HG03060 (cell line): ENCODE results near the gene DDX54.

Experiments used
- ATAC-seq: cut with Tn5 transposase; IDR thresholded peaks from one replicate; pipeline ENCODE4 v1.9.1; 2021; ENCODE audit warnings: low read depth, moderate number of reproducible peaks; ENCODE audit not compliant: unreplicated experiment

The DDX54 gene

DNA sequence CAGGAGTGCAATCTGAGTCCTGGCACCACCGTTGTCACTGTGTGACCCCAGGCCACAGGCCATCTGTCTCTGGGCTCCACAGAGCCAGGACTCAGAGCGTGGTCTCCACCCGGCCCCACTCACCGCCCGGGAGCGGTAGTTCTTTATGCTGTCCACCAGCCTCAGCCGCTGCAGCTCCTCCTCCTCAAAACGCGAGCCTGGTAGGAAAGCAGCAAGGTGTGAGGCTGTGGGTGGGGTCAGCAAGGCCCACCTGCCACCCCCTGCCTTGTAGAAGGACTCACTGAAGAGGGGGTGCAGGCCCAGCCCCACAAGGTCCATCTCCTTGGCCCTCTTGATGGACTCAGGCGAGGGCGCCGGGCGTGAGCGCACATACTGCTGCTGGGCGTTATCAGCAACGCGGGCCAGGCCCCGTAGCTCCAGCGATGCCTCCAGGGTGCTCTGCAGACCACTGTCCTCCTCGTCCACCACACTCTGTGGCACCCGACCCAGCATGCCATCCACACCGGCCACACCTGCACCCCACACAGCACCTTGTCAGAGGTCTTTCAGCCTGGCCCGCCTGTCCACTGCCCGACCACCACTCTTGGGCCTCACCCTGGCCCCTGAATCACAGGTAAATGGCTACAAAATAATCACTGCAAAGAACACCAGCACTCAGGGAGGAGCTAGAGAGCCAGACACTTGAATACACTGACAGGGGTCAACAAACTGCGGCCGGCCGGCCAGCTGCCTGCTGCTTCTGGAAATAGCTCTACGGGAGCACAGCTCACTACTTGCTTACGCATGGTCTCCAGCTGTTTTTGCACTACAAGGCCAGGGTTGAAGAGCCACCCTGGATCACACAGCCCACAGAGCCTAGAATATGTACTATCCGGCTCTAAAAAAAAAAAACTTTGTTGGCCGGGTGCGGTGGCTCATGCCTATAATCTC is 19.5 kb downstream of the DDX54 start:
- no peak for ATAC-seq

DNA sequence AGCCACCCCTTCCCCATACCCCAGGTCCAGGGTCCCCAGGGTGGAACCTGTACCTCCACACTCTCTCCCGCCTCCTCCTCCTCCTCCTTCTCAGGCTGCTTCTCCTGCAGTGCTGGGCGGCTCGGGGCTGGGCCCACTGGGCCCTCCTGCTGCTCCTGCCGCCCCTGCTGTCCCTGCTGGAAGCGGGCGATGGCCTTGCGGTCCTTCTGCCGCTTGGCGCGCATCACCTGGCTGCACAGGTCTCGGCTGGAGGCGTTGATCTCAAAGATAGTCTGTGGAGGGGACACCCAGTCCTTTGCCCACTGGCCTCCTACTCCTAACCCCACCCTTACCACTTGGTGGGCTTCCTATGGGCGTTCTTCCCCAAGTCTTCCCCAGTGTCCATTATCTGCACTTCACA is 21.3 kb downstream of the DDX54 start:
- ATAC-seq = no peak

DNA sequence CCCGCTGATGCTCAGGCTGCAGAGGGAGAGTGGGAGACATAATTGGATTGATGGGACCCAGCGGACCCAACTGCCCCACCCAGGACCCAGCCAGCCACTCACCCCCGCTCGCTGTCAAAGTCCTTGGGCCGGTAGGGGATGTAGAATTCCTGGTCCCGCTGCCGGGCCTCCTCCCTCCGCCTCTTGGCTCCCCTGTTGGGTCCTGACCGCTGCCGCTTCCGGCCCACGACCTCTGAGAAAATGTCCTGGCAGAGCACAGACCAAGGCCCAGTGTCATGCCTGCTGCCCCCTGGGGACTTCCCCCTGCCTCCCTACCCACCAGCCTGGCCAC is 22.3 kb downstream of the DDX54 start:
- ATAC-seq = no peak

DNA sequence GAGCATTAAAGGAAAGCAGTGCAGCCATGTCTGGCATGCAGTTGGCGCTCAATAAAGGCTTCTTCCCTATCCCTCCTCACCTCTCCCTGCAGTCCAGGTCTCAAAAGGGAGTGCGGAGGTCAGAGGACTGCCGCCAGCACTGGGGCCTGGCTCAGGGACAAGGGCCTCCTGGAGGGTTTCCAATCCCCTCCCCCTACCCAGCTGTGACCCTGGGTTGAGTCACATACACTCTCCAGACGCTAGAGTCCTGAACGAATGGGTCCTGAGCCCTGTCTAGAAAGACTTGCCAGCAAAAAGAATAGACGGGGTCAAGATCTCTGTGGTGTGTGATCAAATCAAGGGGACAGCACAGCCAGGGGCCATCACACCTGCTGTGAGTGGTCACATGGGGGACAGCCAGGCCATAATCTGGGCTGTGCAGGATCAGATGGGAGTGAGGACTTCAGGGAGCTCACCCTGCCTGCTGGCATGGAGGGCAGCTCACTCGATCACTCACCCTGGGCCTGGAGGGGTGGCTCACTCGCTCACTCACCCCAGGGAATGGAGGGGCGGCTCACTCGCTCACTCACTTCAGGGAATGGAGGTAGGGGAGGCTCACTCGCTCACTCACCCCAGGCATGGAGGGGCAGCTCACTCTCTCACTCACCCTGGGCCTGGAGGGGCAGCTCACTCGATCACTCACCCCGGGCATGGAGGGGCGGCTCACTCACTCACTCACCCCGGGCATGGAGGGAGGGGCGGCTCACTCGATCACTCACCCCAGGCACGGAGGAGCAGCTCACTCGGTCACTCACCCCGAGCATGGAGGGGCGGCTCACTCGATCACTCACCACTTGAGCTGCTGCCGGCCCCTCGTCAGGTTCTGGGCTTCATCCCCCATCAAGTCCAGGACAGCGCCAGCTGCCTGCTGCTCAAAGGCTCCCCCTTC is 22.9 kb downstream of the DDX54 start:
- no peak for ATAC-seq

DNA sequence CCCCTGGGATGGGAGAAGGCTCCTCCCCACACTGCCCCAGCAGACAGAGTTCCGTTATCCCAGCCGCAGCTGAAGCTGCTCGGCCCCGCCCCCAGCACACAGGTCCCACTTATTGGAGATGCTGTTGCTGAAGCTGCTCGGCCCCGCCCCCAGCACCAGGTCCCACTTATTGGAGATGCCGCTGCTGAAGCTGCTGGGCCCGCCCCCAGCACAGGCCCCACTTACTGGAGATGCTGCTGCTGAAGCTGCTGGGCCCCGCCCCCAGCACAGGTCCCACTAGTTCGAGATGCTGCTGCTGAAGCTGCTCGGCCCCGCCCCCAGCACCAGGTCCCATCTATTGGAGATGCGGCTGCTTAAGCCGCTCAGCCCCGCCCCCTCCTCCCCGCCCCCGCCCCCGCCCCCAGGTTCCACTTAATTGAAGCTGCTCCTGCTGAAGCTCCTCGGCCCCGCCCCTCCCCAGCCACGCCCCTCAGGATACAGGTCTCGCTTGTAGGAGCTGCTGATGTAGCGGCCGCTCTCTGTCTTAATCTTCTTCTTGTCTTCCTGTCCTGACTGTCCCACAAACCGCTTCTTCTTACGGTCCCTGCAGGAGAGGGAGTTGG is 23.8 kb downstream of the DDX54 start:
- ATAC-seq = no peak

DNA sequence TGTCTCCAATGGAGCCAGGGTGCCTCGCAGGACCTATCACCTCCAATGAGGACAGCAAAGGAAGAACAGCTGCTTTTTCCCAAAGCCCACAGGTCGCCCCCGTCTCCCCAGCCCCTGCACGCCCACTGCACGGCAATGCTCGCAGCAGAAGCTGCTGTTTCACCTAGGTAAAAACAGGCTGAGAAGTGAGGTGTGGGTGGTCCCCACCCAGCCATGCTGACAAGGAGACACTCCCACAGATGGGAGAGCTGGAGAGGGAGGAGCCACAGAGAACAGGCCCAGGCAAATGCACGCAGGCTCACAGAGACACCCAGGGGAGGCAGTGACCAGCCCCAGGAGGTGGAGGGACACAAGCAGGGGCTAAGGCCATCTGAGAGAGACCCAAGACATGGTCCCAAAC is 25.3 kb downstream of the DDX54 start:
- no peak for ATAC-seq

DNA sequence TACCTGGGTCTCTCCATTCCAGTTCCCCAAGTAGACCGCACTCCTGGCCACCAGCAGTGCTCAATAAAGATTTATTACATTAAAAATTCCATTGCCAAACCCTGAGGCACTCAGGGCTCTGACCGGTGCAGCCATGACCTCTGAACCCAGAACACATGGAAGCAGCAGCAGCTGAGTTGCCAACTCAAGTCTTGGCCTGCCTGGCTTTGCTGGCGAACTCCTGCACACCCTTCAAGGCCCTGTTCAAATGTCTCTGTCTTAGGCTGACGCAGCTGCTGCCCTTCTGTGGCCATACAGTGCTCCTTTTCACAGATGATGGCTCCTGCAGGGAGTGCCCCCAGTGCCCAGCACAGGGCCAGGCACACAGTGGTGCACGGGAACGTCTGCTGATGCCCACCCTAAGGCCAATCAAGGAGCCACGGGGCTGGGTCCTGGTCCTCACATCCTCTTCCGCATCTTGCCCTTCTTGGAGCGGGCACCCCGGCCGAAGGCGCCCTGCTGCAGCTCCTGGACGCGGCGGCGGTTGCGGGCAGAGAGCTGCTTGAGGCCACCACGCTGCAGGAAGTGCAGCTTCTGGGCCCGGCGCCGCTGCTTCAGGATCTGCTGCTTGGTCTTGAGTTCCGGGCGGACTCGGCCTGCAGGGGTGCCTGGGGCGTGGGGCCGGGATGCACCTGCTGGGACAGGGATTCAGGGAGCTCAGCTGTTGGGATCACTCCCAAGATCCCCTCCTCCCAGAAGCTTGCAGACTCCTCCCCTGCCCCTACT is 26.7 kb downstream of the DDX54 start:
- no peak for ATAC-seq

DNA sequence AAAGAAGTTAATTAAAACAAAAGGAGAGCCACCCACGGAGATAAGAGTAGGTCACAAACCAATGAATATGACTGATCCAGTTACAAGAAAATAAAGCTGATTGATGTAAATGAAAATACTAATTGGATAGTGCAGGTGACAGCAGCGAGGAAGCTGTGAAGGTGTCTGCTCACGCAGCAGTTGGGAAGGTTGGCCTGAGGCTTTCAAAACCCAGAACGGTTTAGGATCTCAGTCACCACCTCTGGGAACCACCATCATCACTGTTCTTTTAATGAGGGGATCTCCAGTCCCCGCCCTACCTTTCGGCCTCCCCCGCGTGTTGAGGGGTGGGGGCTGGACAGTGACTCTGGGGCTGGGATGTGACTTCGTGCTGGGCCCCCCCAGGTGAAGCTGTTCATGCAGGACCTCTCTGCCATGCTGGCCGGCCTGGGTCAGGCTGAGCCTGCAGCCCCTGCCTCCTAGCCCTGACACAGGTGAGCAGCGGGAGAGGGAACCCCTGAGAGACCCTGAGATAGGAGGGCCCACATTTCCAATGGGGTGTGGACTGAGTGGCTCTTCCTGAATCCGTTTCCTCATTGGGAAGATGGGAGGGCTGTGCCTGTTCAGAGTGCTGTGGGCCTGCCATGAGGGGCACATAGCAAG is 27.9 kb downstream of the DDX54 start:
- ATAC-seq = no peak

DNA sequence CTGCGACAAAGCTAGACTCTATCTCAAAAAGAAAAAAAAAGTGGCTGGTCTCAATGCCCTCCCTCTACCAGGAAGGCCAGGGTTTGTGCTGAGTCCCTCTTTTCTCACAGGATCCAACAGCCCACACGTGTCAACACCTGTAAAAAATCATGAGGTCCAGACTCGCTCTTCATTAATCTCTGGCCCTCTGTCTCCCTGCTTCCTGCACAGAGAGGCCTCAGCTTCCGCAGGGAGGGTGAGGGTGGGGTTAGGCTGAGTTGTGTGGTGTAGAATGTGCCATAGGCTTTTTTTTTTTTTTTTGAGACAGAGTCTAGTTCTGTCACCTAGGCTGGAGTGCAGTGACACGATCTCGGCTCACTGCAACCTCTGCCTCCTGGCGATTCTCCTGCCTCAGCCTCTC is 29.6 kb downstream of the DDX54 start:
- no peak for ATAC-seq

DNA sequence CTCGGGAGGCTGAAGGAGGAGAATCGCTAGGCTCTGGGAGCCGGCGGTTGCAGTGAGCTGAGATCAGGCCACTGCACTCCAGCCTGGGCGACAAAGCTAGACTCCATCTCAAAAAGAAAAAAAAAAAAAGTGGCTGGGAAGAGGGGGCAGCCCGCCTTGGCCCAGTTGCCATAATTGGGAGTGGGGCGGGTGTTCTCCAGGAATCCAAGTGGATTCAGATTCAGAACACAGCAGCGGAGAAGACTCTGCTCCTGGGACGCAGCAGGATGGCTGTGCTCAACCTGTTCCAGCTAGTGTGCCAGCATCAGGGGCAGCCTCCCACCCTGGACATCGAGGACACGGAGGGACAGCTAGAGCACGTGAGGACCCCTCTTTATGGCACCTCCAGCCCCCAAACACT is 30.2 kb downstream of the DDX54 start:
- ATAC-seq = no peak

DNA sequence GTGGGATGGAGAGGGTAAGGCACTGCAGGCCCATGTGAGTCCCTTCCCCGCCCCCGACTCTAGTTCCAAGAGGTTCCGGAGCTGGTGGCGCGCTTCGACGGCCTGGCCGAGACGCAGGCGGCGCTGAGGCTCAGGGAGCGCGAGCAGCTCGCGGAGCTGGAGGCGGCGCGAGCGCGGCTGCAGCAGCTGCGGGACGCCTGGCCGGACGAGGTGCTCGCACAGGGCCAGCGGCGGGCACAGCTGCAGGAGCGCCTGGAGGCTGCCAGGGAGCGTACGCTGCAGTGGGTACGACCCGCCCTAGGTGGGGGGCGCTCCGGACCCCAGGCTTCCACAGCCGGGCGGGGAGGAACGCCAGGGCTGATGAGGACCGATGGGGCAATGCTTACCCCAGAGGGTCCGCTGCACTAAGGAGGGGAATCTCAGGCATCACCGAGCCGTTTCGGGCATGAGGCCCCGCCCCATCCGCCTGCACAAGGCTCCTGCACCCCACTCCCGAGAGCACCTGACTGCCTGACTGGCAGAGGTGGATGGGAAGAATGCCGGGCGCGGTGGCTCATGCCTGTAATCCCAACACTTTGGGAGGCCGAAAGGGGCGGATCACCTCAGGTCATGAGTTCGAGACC is 30.8 kb downstream of the DDX54 start:
- no peak for ATAC-seq

DNA sequence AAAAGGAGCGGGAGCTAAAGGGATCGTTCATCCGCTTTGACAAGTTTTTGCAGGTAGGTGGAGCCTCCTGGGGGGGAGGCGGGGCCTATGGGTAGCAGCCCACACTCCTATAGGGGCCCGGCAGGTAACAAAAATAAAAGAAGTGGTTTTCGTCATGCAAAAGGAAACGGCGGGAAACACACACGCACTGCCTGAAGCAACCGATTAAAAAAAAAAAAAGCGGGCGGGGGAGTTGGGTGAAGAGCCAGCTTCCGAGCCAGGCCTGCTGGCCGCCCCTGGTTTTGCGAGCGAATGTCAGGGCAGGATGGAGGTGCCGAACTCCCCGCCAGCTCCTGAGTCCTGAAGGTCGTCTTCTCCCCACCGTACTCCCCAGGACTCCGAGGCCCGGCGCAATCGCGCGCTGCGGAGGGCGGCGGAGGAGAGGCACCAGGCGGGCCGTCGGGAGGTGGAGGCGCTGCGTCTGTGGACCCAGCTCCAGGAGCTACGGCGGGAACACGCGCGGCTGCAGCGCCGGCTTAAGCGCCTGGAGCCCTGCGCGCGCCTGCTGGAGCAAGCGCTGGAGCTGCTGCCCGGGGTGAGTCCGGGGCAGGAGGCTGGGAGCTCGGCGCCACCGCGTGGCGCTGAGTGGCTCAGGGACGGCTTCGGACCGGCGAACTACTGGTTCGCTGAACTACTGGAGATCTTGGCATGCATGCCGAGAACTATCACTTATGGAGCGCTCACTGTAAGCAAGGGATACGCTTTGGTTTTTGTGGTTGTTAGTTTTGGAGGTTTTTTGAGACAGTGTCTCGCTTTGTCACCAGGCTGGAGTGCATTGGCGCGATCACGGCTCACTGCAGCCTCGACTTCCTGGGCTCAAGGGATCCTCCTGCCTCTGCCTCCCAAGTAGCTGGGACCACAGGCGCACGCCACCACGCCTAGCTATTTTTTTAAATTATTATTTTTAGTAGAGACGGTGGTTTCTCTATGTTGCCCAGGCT is 32.2 kb downstream of the DDX54 start:
- ATAC-seq = no peak

DNA sequence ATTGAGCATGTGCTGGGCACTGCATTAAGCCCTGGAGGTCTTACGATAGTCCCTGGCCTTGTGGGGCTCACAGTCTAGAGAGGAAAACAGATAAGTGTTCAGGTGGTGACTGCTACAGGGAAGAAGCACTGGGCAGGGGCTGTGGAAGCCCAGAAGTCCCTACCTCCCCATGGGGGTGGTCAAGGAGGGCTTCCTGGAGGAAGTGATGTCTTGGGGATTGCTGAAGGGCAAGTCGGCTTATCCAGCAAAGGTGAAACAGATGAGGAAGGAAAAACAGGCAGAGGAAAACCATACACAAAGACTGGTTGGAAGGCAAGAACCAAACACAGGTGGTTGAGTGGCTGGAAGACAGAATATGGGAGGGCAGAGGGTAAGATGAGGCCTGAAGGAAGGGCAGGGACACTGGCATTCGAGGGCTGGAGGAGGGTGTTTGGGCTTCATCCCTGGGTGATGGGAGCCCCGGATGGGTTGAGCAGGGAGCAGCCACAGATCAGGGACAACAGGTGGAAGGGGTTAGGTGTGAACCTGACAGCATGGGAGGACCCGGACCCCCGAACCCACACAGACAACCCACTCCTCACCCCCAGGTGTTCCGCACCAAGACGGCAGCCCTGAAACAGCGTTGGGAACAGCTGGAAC is 33.0 kb downstream of the DDX54 start:
- ATAC-seq = no peak

DNA sequence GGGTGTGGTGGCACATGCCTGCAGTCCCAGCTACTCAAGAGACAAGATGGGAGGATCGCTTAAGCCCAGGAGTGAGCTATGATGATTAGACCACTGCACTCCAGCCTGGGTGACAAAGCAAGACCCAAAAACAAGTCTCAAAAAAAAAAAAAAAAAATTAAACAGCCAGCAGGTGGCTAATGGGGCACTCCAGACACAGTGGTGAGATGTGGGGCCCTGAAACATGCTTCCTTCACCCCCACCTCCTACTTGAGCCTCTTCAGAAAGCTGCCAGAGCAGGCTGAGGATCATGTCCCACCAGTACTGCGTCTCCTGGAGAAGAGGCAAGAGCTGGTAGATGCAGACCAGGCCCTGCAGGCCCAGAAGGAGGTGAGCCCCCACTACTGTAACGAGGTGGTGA is 33.6 kb downstream of the DDX54 start:
- ATAC-seq = no peak

DNA sequence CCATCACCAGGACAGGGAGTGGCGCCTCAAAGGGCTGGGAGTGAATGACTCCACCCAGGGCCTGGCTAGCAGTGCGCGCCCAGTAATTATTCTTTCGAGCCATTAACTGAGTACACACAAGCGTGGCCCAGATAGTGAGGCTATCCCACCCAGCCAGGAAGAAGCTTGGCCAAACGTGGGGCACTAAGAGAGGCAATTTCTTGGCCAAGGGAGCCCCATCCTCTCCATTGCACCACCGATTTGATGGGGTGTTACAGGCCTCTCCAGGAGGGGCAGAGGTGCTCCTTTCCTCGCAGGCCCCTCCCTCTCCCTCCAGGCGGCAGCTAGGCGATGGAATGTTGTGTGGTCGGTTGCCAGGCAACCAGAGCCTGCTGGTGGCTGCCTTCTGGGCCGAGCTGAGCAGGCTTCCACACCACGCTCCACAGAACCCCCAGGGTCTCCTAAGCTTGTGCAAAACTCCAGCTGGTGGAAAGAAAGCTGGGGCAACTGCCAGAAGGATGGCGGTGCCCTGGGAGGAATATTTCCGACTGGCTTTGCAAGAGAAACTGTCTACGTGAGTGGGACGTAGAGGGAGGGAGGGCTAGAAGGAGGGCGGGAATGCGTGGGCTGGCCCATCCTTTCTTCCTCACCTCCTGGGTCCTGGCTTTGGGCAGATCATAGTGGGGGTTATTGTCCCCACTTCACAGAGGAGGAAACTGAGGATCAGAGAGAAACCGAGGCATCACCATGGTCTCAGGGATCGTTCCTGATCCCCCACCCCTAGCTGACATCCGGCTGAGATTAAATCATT is 35.7 kb downstream of the DDX54 start, which contains the start of gene CFAP73:
Gene CFAP73, plus strand, starts transcription at position 364 of the 790 bp plus-strand sequence. Its CDS starts 134 bp downstream, at position 498.
- ATAC-seq = no peak

DNA sequence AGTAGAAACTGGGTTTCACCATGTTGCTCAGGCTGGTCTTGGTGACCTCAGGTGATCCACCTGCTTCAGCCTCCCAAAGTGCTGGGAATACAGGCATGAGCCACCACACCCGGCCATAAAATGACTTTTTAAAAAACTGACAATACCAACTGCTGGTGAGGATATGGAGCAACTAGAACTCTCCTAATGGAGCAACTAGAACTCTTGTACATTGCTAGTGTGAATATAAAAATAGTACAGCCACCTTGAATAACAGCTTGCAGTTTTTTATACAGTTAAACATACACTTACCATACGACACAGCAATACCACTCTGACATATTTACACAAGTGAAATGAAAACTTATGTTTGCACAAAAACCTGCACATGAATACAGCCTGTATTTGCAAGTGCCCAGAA is 38.3 kb downstream of the DDX54 start:
- ATAC-seq = no peak
